Panc1 (cell line): ENCODE results near the gene ZFAND4.

Source experiments
- POLR2AphosphoS5 ChIP-seq: IDR thresholded peaks from 2 replicates; pipeline ENCODE4 v1.6.1; 2012; ENCODE audit warnings: mild to moderate bottlenecking, low read depth, low read length, moderate library complexity
- SIN3A ChIP-seq: IDR thresholded peaks from 2 replicates; pipeline ENCODE4 v1.6.1; 2012; ENCODE audit warnings: low read depth, mild to moderate bottlenecking, low read length, moderate library complexity, borderline replicate concordance; ENCODE audit not compliant: insufficient read depth
- TF ChIP-seq, protein P1 (sequence below): fragments of 450-650 bp; IDR thresholded peaks from 2 replicates; pipeline ENCODE4 v1.5.1; 2017; ENCODE audit warnings: mild to moderate bottlenecking
- TF ChIP-seq, protein P2 (sequence below), 2 experiments: IDR thresholded peaks; 2 replicates each; pipeline ENCODE4 v1.6.1; 2011 to 2012; ENCODE audit warnings: low read depth in 2 of 2, control low read depth in 1 of 2, low read length in 1 of 2, mild to moderate bottlenecking in 1 of 2, moderate library complexity in 1 of 2; ENCODE audit not compliant: insufficient read depth in 1 of 2

DNA sequence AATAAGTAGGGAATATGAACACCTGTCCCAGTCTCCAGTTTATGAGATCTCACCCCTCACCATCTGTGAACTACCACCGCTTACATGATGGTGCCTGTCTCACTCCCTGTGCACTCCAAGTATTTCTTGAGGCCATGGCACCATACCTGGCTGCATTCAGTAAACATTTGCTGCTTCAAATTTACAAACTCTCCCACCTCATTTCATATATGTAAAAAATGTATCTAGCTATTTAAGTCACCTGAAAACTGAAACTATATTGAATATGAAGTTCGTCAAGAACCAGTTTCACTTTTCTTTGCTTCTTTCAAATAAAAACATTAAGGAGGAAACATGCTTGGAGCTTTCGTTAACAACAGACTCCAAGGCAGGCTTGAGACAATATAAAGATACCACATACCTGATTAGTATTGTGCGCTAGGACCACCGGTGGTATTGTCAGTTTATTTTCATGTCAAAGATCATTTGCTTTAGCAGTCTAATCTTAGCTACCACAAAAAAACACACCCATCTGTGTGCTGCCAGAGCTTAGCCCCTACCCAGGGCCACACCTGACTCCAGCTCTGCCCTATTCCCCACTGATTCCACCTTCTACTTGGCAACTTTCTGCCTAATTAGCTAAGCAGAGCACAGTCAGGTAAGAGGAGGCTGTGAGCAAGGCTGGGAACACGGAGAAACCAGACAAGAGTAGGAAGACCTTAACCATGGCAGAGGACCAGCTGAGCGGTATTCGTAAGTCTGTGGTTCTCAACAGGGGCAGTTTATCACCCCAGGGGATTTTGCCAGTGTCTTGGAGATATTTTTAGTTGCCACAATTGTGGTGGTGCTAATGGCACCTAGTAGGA lies 92.0 kb downstream of the ZFAND4 start:
- TF ChIP-seq, protein P1, sequence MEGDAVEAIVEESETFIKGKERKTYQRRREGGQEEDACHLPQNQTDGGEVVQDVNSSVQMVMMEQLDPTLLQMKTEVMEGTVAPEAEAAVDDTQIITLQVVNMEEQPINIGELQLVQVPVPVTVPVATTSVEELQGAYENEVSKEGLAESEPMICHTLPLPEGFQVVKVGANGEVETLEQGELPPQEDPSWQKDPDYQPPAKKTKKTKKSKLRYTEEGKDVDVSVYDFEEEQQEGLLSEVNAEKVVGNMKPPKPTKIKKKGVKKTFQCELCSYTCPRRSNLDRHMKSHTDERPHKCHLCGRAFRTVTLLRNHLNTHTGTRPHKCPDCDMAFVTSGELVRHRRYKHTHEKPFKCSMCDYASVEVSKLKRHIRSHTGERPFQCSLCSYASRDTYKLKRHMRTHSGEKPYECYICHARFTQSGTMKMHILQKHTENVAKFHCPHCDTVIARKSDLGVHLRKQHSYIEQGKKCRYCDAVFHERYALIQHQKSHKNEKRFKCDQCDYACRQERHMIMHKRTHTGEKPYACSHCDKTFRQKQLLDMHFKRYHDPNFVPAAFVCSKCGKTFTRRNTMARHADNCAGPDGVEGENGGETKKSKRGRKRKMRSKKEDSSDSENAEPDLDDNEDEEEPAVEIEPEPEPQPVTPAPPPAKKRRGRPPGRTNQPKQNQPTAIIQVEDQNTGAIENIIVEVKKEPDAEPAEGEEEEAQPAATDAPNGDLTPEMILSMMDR, result no peak
- TF ChIP-seq SIN3A, result no peak
- TF ChIP-seq POLR2AphosphoS5, result no peak
- TF ChIP-seq, protein P2, sequence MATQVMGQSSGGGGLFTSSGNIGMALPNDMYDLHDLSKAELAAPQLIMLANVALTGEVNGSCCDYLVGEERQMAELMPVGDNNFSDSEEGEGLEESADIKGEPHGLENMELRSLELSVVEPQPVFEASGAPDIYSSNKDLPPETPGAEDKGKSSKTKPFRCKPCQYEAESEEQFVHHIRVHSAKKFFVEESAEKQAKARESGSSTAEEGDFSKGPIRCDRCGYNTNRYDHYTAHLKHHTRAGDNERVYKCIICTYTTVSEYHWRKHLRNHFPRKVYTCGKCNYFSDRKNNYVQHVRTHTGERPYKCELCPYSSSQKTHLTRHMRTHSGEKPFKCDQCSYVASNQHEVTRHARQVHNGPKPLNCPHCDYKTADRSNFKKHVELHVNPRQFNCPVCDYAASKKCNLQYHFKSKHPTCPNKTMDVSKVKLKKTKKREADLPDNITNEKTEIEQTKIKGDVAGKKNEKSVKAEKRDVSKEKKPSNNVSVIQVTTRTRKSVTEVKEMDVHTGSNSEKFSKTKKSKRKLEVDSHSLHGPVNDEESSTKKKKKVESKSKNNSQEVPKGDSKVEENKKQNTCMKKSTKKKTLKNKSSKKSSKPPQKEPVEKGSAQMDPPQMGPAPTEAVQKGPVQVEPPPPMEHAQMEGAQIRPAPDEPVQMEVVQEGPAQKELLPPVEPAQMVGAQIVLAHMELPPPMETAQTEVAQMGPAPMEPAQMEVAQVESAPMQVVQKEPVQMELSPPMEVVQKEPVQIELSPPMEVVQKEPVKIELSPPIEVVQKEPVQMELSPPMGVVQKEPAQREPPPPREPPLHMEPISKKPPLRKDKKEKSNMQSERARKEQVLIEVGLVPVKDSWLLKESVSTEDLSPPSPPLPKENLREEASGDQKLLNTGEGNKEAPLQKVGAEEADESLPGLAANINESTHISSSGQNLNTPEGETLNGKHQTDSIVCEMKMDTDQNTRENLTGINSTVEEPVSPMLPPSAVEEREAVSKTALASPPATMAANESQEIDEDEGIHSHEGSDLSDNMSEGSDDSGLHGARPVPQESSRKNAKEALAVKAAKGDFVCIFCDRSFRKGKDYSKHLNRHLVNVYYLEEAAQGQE (IDR thresholded peaks at IDR 0.05; ENCODE audit: insufficient read depth in 1 of 2, low read depth in 2 of 2, low read length in 1 of 2), result no peak
